ENCODE measurements around the gene CYS1.
"Not testable (repeated sequence)": the region's sequence is repeated elsewhere in the genome, so short reads cannot be mapped to it uniquely, and the experiment has no call there.

The CYS1 gene

GRCh38 chr2:10119027-10119325 lies 38.8 kb upstream of the CYS1 start:
- POLR2A ChIA-PET (ENCODE audit: low non-redundant PET) = no interaction called here
- no peak for DNase-seq (ENCODE audit: low spot score)
- TF ChIP-seq, protein P1, sequence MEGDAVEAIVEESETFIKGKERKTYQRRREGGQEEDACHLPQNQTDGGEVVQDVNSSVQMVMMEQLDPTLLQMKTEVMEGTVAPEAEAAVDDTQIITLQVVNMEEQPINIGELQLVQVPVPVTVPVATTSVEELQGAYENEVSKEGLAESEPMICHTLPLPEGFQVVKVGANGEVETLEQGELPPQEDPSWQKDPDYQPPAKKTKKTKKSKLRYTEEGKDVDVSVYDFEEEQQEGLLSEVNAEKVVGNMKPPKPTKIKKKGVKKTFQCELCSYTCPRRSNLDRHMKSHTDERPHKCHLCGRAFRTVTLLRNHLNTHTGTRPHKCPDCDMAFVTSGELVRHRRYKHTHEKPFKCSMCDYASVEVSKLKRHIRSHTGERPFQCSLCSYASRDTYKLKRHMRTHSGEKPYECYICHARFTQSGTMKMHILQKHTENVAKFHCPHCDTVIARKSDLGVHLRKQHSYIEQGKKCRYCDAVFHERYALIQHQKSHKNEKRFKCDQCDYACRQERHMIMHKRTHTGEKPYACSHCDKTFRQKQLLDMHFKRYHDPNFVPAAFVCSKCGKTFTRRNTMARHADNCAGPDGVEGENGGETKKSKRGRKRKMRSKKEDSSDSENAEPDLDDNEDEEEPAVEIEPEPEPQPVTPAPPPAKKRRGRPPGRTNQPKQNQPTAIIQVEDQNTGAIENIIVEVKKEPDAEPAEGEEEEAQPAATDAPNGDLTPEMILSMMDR (conservative IDR thresholded peaks at IDR 0.05; ENCODE audit: low read depth) = no peak
- CTCF ChIA-PET = interaction anchor here (0.6 to 1.4 kb wide), 2 partner anchors 22 to 290 kb away, joined by 3 to 4 read pairs; no protein-coding TSS in a partner anchor
- no peak overlapping the region; the same call in 1 of the 2 replicates for H3K27ac ChIP-seq

DNA sequence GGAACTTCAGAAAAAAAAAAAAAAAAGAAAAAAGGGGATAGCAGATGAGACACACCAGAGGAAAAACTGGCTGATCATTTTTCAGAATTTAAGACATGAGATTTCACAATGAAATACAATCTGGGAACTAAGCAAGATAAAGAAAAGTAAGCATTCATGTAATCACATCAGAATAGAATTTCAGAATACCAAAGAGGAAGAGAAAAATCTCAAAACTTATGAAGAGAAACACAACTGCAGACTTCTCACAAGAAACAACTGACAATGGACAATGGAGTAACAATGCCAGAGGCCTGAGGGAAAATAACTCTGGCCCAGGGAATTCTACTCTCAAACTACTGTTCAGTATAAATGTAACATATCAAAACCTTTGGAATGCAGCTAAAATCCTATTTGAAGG lies 29.1 kb upstream of the CYS1 start:
- TF ChIP-seq, protein P1 (conservative IDR thresholded peaks at IDR 0.05; ENCODE audit: low read depth) = no peak
- H3K27ac ChIP-seq = no peak overlapping the region
- CTCF ChIA-PET = interaction anchor here (0.7 kb wide), 1 partner anchor 10 kb away, joined by 3 read pairs; no protein-coding TSS in a partner anchor
- no peak for DNase-seq (ENCODE audit: low spot score)
- POLR2A ChIA-PET (ENCODE audit: low non-redundant PET) = no interaction called here

GRCh38 chr2:10104906-10105305 lies 24.7 kb upstream of the CYS1 start:
- H3K27ac ChIP-seq; POLR2A ChIA-PET (ENCODE audit: low non-redundant PET); DNase-seq (ENCODE audit: low spot score): not testable (repeated sequence)
- CTCF ChIA-PET = interaction anchor here (0.6 kb wide), 1 partner anchor 285 kb away, joined by 4 read pairs; no protein-coding TSS in a partner anchor

DNA sequence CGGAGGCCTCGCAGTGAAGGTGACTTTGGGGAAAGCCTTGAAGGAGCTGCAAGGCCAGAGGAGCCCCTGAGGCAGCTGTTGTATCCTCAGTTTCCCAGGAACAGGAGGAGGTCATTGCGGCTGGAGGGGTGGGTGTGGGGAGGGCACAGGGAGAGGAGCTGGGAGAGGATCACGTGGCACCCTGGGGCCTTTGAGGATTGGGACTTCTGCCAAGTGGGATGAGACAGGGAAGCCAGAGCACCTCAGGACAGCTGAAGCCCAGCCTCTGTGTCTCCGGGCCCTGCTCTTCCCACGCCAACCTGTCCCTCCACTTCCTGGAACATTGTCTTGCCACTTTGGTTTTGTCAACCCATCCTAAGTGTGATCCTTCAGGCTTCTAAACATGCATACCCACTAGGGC lies 23.0 kb upstream of the CYS1 start:
- TF ChIP-seq, protein P1 (conservative IDR thresholded peaks at IDR 0.05; ENCODE audit: low read depth) = no peak
- POLR2A ChIA-PET (ENCODE audit: low non-redundant PET) = no interaction called here
- no peak overlapping the region for H3K27ac ChIP-seq
- no peak for DNase-seq (ENCODE audit: low spot score)
- CTCF ChIA-PET = interaction anchor here (0.5 kb wide), 1 partner anchor 195 kb away, joined by 4 read pairs; no protein-coding TSS in a partner anchor

DNA sequence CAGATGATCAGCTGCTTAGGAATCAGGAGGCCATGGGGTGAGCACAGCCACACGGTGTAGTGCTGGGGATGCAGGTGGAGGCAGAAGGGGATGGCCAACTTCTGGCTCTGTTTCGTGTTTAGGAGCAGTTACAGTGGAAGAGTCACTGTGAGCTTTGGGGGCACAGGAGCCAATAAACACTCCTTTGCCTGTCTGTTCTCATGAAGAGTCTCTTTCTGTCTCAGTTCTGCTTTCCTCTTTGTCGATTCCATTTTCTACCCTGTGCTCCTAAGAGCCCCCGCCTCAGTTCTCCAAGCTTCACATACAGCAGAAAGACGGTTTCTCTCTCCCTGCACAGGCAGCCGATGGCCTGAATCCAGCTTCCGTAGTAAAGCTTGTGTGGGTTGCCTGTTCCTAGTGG lies 21.3 kb upstream of the CYS1 start:
- TF ChIP-seq, protein P1 (conservative IDR thresholded peaks at IDR 0.05; ENCODE audit: low read depth) = no peak
- H3K27ac ChIP-seq = no peak overlapping the region
- DNase-seq (ENCODE audit: low spot score) = no peak
- CTCF ChIA-PET = interaction anchor here (0.5 to 1.6 kb wide), 3 partner anchors 29 to 692 kb away, joined by 3 to 7 read pairs (median 3); no protein-coding TSS in a partner anchor
- POLR2A ChIA-PET (ENCODE audit: low non-redundant PET) = interaction anchor here (0.6 kb wide), 1 partner anchor 72 kb away, joined by 3 read pairs; no protein-coding TSS in a partner anchor

DNA sequence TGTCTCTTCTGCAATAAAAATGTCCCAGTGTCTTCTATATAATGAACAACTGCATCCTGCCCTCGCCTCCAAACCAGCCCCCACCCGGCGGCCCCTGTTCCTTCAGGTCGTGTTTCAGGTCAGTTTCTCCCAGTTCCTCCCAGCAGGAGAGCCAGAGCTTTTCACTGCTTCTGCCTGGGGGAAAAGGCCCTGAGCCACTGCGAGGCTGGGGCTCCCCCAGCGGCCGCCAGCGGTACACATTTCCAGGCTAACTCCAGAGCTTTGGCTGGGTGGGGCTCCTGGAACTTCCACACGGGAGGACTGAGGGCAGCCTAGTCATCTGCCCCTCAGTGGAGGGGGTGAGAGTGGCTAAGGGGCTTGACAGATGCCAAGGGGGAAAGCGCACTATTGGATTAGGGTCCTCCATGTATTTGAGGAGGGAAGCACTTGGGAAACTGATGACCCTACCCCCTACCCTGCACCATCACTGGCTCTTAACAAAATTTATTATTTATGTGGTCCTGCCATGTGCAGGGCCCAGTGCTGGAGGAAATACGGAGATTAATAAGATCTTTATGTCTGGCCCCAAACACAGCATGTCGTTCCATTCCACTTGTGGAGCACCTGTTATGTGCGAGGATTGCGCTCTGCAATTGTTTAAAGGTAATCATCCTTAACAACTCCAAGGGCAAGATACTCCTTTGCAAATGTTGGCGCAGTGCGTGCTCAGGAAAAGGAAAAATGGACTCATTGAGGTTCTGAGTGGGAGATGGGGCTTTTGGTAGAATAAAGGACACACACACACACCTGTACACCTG lies 17.3 kb upstream of the CYS1 start:
- CTCF ChIA-PET = interaction anchor here (0.5 to 2.9 kb wide), 28 partner anchors 9 to 533 kb away, joined by 3 to 54 read pairs (median 4); partner anchors contain the start of gene CYS1
- H3K27ac ChIP-seq = peak overlapping the region; percentile 59
- POLR2A ChIA-PET (ENCODE audit: low non-redundant PET) = interaction anchor here (0.6 kb wide), 3 partner anchors 15 to 539 kb away, joined by 3 read pairs; no protein-coding TSS in a partner anchor
- peak; percentile 88 for DNase-seq (ENCODE audit: low spot score)
- TF ChIP-seq, protein P1 (conservative IDR thresholded peaks at IDR 0.05; ENCODE audit: low read depth) = peak; percentile 96

DNA sequence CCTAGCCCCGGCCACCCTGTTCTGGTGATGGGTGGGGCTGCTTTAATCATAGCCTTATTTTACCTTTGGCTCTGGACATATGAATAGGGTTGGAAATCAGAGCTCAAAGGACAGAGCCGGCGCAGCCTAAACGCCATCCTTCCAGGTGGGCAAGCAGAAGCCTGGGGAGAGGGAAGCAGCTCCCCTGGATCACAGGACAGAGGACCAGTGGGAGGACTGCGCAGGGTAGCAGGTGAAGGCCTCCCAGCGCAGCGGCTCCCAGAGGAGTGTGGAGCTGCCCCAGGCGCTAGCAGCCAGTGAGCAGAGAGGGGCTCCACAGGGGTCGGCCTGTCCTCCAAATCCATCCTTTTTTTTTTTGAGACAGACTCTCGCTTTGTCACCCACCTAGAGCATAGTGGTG lies 16.4 kb upstream of the CYS1 start:
- ChIA-PET POLR2A (ENCODE audit: low non-redundant PET) (interaction anchor here (0.6 kb wide), 3 partner anchors 16 to 538 kb away, joined by 3 read pairs; no protein-coding TSS in a partner anchor), CTCF (interaction anchor here (0.6 to 2.9 kb wide), 29 partner anchors 8 to 545 kb away, joined by 3 to 54 read pairs (median 4); partner anchors contain the start of gene CYS1)
- DNase-seq (ENCODE audit: low spot score) = no peak
- TF ChIP-seq, protein P1 (conservative IDR thresholded peaks at IDR 0.05; ENCODE audit: low read depth) = no peak
- H3K27ac ChIP-seq = peak overlapping the region; percentile 59
